Inflammatory macrophage (primary cell): ENCODE data around the gene PSMC4.
"Not testable (repeated sequence)": the region's sequence is repeated elsewhere in the genome, so short reads cannot be mapped to it uniquely, and the experiment has no call there.

Experiments used
- DNase-seq, 2 donors: peaks; one replicate each; pipeline ENCODE4 v3.0.0-alpha.2; 2020 to 2022

PSMC4 gene

DNA sequence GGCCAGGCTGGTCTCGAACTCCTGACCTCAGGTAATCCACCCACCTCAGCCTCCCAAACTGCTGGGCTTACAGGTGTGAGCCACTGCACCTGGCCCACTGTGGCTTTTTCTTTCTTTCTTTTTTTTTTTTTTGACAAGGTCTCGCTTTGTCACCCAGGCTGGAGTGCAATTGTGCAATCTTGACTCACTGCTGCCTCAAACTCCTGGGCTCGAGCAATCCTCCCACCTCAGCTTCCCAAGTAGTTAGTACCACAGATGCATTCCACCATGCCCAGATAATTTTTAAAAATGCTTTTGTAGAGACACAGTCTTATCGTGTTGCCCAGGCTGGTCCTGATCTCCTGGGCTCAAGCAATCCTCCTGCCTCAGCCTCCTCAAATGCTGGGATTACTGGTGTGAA lies 24.4 kb upstream of the PSMC4 start:
- DNase-seq: peak in 1 of 2 donors; percentile 44

DNA sequence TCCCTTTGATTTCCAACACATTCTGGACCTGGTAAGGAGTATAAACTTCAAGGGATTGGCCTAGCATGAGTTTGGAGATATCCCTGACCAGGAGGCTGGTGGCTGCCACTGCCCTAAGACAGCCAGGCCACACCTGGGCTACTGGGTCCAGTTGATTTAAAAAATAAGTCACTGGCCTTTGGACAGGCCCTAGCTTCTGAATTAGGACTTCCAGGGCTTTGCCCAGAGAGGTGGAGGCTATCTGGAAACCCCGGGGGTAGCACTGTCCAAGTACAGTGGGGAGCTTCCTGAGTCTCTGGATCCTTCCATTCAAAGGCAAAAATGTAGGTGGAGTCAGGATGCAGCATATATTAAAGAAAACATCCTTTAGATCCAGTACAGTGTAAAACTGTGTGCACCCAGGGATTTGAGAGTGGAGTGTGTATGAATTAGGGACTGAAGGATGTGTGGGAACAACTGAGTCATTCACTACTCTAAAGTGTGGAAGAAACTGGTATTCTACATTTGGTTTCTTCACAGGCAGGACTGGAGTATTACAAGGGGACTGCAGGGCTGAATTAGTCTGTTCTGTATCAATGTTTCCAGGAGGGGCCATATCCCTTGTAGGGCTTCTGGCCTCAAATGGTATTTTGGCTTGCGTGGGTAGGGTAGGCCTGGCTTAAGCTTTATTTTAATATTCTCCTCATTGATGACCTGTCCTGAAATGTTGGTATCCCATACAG lies 21.8 kb upstream of the PSMC4 start:
- DNase-seq: no peak

DNA sequence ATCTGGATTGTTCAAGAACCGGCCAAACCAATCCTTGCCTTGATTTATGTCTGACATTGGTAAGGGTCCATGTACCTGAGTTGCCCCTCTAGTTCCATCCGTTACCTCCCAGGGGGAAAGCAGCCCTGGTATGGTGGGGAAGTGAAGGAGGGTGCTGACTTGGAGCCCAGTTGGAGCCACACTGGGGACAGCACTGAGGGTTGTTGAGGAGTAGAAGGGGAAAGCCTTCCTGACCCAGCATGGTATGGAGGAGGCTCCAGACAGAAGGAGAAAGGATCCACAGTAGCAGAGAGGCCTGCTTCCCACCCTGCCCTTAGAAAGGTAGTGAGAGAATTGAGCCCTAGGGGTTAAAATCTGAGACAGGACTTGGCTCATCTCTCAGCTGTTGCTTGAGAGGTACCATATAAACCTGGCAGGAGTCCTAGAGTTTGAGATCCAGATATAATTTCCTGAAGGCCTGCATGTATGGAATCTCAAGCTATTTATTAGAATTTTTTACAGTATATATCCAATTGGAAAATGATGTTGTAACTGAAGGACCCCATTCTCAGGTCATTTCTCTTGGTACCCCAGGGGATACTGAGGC lies 19.8 kb upstream of the PSMC4 start:
- no peak for DNase-seq

DNA sequence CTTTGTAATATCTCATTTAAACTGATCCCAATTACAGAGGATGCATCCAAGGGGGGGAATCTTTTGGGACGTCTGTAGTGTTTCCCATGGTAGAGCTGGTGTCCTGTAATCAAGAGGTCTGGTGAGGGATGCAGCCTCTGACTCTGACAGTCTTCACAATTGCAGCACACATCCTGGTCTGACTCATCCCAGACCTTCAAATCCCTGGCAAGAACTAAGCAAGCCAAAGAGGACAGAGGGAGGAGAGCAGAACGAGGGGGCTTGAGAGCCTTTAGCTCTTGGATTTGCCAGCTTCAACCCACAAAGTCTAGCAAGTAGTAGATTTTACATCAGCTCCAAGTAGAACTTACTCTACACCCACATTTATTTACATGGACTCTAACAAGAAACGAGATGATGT lies 19.3 kb upstream of the PSMC4 start:
- DNase-seq: peak in 1 of 2 donors; percentile 33

DNA sequence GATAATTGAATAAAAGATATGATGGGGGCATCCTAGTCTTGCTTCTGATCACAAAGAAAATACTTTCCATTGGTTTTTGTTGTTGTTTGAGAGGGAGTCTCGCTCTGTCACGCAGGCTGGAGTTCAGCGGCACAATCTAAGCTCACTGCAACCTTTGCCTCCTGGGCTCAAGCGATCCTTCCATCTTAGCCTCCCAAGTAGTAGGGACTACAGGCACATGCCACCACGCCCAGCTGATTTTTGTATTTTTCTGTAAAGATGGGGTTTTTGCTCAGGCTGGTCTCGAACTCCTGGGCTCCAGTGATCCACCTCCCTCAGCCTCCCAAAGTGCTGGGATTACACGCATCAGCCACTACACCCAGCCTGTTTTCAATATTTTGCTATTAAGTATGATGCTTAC lies 17.1 kb upstream of the PSMC4 start:
- DNase-seq: no peak

DNA sequence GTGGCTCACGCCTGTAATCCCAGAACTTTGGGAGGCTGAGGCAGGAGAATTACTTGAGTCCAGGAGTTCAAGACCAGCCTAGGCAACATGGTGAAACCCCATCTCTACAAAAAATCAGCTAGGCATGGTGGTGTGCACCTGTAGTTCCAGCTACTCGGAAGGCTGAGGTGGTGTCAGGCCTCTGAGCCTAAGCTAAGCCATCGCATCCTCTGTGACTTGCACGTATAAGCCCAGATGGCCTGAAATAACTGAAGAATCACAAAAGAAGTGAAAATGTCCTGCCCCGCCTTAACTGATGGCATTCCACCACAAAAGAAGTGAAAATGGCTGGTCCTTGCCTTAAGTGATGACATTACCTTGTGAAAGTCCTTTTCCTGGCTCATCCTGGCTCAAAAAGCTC lies 13.1 kb upstream of the PSMC4 start:
- not testable (repeated sequence) for DNase-seq

DNA sequence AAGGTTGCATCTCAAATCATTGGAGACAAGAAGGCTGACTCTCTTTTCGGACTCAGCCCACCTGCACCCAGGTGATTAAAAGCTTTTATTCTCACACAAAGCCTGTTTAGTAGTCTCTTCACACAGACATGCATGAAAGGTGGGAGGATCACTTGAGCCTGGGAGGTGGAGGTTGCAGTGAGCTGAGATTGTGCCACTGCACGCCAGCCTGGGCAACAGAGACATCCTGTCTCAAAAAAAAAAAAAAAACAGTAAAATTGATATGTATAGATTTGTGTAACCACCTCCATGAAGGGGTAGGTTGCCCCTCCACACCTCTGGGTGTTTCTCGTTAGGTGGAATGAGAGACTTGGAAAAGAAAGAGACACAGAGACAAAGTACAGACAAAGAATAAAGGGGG lies 12.0 kb upstream of the PSMC4 start:
- not testable (repeated sequence) for DNase-seq

DNA sequence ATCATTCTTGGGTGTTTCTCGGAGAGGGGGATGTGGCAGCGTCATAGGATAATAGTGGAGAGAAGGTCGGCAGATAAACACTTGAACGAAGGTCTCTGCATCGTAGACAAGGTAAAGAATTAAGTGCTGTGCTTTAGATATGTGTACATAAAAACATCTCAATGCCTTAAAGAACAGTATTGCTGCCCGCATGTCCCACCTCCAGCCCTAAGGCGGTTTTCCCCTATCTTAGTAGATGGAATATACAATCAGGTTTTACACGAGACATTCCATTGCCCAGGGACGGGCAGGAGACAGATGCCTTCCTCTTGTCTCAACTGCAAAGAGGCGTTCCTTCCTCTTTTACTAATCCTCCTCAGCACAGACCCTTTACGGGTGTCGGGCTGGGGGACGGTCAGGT lies 11.6 kb upstream of the PSMC4 start:
- not testable (repeated sequence) for DNase-seq

DNA sequence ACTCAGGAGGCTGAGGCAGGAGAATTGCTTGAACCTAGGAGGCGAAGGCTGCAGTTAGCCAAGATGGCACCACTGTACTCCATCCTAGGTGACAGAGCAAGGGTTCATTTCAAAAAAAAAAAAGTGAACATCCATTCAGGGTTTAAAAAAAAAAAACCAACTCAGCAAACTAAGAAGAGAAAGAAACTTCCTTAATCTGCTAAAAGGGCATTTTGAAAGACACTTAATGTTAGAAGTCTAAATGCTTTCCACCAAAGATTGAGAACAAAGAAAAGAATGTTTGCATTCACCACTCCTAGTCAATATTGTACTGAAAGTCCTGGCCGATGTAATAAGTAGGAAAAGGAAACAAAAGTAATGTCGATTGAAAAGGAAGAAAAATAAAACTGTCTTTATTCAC lies 7.1 kb upstream of the PSMC4 start:
- DNase-seq: no peak

DNA sequence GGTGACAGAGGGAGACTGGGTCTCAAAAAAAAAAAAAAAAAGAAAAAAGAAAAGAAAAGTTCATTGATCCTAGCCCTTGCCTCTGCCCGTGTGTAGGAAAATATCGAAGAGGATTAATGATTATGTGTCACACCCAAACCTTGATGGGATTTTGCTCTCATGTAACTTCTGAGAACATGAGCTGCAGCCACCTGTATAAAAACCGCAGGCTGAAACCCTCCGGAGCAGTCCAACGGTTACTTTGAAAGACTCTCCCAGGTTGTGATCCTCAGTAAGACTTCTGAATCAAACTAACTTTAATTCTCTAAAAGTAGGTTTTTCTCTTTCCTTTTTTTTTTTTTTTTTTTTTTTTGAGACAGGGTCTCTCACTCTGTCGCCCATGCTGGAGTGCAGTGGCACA lies 4.3 kb upstream of the PSMC4 start:
- no peak for DNase-seq

DNA sequence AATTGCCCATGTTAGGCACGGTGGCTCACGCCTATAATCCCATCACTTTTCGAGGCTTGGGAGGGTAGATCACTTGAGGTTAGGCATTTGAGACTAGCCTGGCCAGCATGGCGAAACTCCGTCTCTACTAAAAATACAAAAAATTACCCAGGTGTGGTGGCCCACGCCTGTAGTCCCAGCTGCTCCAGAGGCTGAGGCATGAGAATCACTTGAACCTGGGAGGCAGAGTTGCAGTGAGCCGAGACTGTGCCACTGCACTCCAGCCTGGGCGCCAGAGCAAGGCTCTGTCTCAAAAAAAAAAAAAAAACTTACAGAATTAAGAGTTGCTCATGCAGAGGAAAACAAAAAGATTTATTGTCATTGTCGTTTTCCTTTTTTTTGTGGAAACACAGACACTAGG lies 3.4 kb upstream of the PSMC4 start:
- no peak for DNase-seq

DNA sequence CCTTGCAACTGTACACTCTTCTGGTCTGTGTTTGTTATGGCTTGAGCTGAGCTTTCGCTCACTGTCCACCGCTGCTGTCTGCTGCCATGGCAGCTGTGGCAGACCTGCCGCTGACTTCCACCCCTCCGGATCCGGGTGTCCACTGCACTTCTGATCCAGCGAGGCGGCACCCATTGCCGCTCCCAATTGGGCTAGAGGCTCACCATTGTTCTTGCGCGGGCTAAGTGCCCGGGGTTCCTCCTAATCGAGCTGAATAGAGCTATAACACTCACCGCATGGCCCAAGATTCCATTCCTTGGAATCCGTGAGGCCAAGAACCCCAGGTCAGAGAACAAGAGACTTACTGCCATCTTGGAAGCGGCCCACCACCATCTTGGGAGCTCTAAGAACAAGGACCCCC lies 2.2 kb upstream of the PSMC4 start:
- no peak for DNase-seq

DNA sequence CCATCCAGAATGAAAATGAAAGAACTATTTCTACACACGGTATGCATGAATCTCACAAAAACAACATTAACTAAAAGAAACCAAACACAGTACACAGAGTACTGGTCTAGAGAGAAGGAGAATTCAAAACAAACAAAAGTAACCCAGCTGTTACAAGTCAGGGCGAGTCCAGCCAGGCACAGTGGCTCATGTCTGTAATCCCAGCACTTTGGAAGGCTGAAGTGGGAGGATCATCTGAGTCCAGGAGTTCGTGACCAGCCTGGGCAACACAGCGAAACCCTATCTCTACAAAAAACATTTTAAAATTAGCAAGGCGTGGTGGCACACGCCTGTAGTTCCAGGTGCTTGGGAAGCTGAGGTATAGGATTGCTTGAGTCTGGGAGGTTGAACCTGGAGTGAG lies 1.7 kb upstream of the PSMC4 start:
- no peak for DNase-seq

DNA sequence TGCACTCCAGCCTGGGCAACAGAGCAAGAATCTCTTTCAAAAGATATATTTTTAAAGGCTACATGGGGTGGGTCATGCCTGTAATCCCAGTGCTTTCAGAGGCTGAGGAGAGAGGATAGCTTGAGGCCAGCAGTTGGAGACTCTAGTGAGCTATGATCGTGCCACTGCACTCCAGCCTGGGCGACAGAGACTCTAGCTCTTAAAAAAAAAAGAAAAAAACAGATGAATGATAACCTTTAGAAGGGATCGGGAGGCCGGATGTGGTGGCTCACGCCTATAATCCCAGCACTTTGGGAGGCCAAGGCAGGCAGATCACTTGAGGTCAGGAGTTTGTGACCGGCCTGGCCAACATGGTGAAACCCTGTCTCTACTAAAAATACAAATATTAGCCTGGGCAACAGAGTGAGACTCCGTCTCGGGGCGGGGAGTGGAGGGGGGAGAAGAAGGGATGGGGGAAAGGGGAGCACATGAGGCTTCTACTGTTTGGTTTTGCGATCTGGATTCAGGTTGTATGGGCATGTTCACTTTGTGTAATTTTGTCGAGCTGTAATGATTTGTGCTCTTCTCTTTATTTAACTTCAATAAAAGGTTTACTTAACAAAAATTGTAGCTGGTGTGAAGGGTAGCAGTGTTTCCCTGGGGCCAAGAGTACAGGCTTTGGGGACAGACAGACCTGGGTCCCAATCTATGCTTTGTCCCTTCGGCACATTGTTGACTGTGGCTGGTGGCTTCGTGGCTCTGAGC lies 1.1 kb upstream of the PSMC4 start:
- DNase-seq: no peak

DNA sequence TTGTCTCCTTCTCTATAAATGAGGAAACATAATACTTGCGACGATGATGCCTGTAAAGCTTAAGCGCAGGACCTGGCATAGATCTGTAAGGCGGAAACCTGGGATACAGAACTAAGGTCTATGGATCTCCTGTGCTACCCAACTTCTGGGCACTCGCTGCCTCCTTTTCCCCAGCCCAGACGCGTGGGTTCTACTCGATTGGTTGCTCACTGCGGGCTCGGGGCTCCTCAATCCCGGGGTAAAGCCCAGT lies 615 bp upstream of the PSMC4 start:
- DNase-seq: peak in 1 of 2 donors; percentile 22

DNA sequence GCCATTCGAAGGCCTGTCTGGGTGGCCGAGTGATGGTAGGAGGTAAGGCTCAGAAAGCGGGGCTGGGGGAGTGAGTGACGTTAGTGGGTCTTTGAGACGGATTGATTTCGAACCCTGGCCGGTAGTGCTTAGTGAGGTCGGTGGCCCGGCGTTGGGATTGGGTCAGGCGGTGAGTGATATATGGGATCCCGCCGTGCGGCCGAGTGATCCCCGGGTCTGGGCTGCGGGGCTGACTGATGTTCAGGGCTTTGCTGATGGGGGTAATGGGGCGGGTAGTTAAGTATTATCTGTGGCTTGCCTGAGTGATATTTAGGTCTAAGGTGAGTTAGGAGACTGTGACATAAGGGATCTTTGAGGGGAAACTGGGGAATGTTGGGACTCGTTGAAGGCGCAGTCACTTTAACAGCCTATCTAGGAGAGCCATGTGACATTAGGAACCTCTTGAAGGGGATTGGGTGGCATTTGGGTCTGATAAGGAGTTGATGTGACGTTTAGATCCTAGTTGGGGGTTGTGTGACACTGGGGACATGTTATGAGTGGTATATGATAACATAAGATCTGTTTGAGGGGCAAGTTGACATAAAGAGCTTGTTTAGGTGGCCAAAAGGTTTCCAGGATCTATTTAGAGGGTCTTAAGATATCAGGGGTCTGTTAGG lies 543 bp downstream of the PSMC4 start:
- peak in 1 of 2 donors; percentile 1 for DNase-seq

DNA sequence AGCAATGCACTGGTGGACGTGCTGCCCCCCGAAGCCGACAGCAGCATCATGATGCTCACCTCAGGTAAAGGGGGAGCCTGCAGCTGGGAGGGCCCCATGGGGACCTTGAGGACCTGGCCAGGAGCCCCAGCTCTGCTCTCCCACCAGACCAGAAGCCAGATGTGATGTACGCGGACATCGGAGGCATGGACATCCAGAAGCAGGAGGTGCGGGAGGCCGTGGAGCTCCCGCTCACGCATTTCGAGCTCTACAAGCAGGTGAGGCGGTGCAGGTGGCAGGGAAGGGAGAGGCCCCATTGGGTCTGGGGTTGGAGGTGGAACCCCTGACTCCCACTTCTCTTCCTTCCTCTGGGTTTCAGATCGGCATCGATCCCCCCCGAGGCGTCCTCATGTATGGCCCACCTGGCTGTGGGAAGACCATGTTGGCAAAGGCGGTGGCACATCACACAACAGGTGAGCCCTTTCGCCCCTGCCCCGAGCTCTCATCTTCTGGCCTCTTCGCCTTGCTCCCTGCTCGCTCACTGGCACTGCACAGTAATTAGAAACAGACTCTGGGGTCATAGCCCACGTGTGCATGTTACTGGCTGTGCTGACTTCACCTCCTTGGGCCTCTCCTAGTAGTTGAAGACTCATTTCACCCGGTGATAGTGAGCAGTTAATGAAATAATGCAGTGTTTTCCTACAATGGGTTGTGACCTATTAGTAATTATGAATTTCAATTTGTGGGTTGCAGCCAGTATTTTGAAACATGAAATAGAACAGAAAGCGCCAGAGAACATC lies 3.6 kb downstream of the PSMC4 start:
- no peak for DNase-seq

DNA sequence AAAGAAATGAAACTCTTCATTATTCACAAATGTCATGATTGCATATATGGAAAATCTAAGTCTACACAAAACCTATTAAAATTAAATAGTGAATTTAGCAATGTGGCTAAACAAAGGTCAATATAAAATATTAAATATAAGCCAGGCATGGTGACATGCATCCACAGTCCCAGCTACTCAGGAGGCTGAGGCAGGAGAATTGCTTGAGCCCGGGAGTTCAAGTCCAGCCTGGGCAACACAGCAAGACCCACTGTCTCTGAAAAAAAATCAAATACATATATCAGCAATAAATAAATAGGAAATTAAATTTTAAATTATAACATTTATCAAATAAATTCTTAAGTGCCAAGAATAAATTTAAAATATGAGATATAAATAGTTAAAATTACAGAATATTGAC lies 11.9 kb downstream of the PSMC4 start:
- no peak for DNase-seq

DNA sequence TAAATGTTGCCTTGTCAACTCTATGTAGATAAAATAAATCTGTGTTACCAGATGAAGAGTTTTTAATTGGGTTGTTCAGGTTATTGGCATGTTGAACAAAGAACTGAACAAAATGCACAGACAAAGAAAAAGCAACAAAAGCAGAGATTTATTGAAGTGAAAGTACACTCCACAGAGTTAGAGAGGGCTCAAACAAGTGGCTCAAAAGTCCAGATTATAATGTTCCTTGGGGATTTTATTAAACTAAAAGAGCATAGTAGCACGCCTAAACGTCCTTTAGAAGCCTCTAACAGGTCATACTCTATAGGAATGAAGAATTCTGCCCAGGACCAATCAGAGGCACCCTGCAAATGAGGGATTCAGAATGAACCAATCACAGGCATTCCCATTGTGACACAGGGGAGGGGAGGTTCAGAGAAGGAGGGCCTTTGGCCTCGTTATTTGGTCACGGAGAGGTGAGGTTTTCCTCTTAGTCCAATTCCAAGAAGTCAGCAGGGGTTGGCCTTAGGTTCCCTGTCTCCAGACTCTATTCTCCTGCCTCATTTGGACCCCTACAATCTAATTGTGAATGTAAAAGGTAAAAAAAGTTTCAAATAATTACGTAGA lies 12.8 kb downstream of the PSMC4 start:
- no peak for DNase-seq

DNA sequence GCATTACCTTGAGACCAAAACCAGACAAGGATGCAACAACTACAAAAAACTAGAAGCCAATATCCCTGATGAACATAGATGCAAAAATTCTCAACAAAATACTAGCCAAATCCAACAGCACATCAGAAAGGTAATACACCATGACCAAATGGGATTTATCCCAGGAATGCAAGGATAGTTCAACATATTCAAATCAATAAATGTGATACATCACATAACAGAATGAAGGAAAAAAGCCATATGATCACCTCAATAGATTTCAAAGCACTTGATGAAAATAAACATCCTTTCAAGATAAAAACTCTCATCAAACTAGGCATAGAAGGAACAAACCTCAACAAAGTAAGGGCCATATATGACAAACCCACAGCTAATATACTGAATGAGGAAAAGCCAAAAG lies 15.7 kb downstream of the PSMC4 start:
- DNase-seq: no peak

DNA sequence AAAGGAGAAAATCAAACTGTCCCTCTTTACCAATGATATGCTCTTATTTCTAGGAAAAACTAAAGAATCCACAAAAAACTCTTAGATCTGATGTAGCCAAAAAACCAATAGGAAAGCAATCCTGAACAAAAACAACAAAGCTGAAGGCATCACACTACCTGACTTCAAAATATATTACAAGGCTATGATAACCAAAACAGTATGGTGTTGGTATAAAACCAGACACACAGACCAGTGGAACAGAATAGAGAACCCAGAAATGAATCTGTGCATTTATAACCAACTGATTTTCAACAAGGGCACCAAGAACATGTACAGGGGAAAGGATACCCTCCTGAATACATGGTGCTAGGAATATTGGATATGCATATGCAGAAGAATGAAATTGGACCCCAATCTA lies 16.2 kb downstream of the PSMC4 start:
- DNase-seq: no peak

DNA sequence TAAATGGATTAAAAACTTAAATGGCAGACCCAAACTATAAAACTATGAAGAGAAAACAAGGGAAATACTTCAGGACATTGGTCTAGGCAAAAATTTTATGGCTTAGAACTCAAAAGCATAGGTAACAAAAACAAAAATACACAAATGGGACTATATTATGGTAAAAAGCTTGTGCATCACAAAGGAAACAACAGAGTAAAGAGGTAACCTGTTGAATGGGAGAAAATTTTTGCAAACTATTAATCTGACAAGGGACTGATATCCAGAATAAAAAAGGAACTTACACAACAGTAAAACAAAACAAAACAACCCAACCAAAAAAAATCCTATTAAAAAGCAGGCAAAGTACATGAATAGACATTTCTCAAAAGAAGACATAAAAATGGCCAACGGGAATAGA lies 16.6 kb downstream of the PSMC4 start:
- DNase-seq: no peak

DNA sequence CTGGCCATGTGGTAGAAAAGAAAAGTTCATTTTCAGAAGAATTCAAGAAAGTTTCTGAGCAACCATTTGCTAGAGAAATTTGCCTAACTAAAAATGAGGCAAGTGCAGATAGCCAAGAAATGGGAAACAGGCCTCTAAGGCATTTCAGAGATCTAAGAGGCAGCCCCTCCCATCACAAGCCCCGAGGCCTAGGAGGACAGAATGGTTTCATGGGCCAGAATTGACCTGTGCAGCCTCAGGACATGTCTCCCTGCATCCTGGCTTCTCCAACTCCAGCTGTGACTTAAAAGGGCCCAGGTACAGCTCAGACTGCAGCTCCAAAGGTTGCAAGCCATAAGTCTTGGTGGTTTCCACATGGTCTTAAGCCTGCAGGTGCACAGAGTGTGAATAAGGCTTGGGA lies 22.6 kb downstream of the PSMC4 start:
- no peak for DNase-seq
